Natural killer cell treated with Interleukin-12 subunit alpha and Interleukin-12 subunit beta and Interleukin-15 and Interleukin-18, amount 100 ng/mL, for 72 hours (primary cell): ENCODE results near the gene CCRL2. TPM values are rescaled to one million over a fixed set of nuclear protein-coding genes. Genes with fewer than 3 reads are reported as not detected.

ENCODE experiments used
- ATAC-seq, 2 donors: fragments of 150-1000 bp; cut with Tn5 transposase in 1 of 2; sonication (Bioruptor Pico), chemical (Tn5 transposase) in 1 of 2; 2 replicates each; pipeline ENCODE4 v1.10.0; 2021
- DNase-seq: peaks from one replicate; pipeline ENCODE4 v3.0.0; 2022; ENCODE audit warnings: low spot score
- H3K27ac Mint-ChIP-seq, 2 donors: 1 replicate in 1 of 2; 2 replicates in 1 of 2; pipeline ENCODE4 v1.8.0; 2022; ENCODE audit warnings: mixed read lengths in 2 of 2, mild to moderate bottlenecking in 1 of 2, moderate library complexity in 1 of 2
- H3K27me3 Mint-ChIP-seq, 2 donors: 1 replicate in 1 of 2; 2 replicates in 1 of 2; pipeline ENCODE4 v1.8.0; 2022; ENCODE audit warnings: mixed read lengths in 2 of 2
- H3K36me3 Mint-ChIP-seq: one replicate; pipeline ENCODE4 v1.8.0; 2022; ENCODE audit warnings: mixed read lengths
- H3K4me1 Mint-ChIP-seq, 2 donors: 1 replicate in 1 of 2; 2 replicates in 1 of 2; pipeline ENCODE4 v1.8.0; 2022; ENCODE audit warnings: low read depth in 2 of 2, mixed read lengths in 2 of 2, mild to moderate bottlenecking in 1 of 2
- H3K4me3 Mint-ChIP-seq: one replicate; pipeline ENCODE4 v1.8.0; 2022; ENCODE audit warnings: mixed read lengths
- H3K9me3 Mint-ChIP-seq: 2 replicates; pipeline ENCODE4 v1.8.0; 2022; ENCODE audit warnings: mixed read lengths
- total RNA-seq, 2 donors: library from RNA; stranded (reverse); gene quantifications; one replicate each; pipeline ENCODE4 v1.2.3, GENCODE V29; 2022

Gene CCRL2
- total RNA-seq, 2 donors from 2014 or later = 4.0 to 6.2 TPM

- H3K27ac Mint-ChIP-seq = no peak overlapping the region
- no peaks in the 10 kb centered on the region for H3K36me3 Mint-ChIP-seq
- H3K9me3 Mint-ChIP-seq = no peaks in the 10 kb centered on the region
- no peaks in the 10 kb centered on the region for H3K4me1 Mint-ChIP-seq
- ATAC-seq = peak; percentile 47 to 60
- H3K4me3 Mint-ChIP-seq = no peak overlapping the region
- peaks cover 17 to 34% of the 10 kb centered on the region in 2 donors for H3K27me3 Mint-ChIP-seq
- DNase-seq = no peak
Observed at GRCh38 chr3:46455231-46456115, 48.4 kb downstream of the CCRL2 start.

GRCh38 chr3:46456118-46456517 lies 49.1 kb downstream of the CCRL2 start:
- no peak for DNase-seq
- H3K36me3 Mint-ChIP-seq = no peaks in the 10 kb centered on the region
- no peak overlapping the region for H3K4me3 Mint-ChIP-seq
- no peak for ATAC-seq
- peaks cover 14 to 33% of the 10 kb centered on the region in 2 donors for H3K27me3 Mint-ChIP-seq
- no peak overlapping the region for H3K27ac Mint-ChIP-seq
- no peaks in the 10 kb centered on the region for H3K9me3 Mint-ChIP-seq
- H3K4me1 Mint-ChIP-seq = no peaks in the 10 kb centered on the region

Other genes with a start within 250 kb of the CCRL2 start
- 10 to 100 TPM; 52.2 to 92.2 TPM for gene CCR1, start 198.9 kb upstream of the CCRL2 start, total RNA-seq
- 1 to 10 TPM in 1 of 2 donors, under 1 TPM in 1; 0.55 to 4.3 TPM for gene CCR3, start 164.8 kb upstream of the CCRL2 start, total RNA-seq
- 1 to 10 TPM in 1 of 2 donors, under 1 TPM in 1; 0.48 to 2.5 TPM for gene CCR2, start 53.1 kb upstream of the CCRL2 start, total RNA-seq
- gene CCR5, start 36.3 kb upstream of the CCRL2 start, total RNA-seq = 10 to 100 TPM; 28.3 to 46.2 TPM
- gene LTF, start 57.6 kb downstream of the CCRL2 start, total RNA-seq = under 1 TPM in 1 of 2 donors, not detected in 1; 0.20 TPM
- gene RTP3, start 90.7 kb downstream of the CCRL2 start, total RNA-seq = not detected
- gene LRRC2, start 159.0 kb downstream of the CCRL2 start, total RNA-seq = not detected
- gene FAM240A, start 205.3 kb downstream of the CCRL2 start, total RNA-seq = not detected